ENCODE results near the gene EEPD1.

GRCh38 chr7:36280840-36281812, 128.1 kb downstream of the EEPD1 start:
- no peak for TF ChIP-seq POLR2A (IDR thresholded peaks at IDR 0.05)
- no peak for TF ChIP-seq CTCF (IDR thresholded peaks at IDR 0.05)

Measured in thyroid gland (tissue), 4 donors.